Parathyroid adenoma (tissue), 2 donors: ENCODE results near the gene PREP.

Experiments
- H2AFZ ChIP-seq: fragments of 300-600 bp; sonication (generic); one replicate; pipeline ENCODE4 v1.7.0; 2017; ENCODE audit warnings: antibody characterized with exemption, mild to moderate bottlenecking
- H3K27ac ChIP-seq: fragments of 300-600 bp; sonication (generic); one replicate; pipeline ENCODE4 v1.7.0; 2017
- H3K27me3 ChIP-seq: fragments of 300-600 bp; sonication (generic); one replicate; pipeline ENCODE4 v1.7.0; 2017; ENCODE audit warnings: low read length; ENCODE audit not compliant: control insufficient read depth, insufficient read depth
- H3K36me3 ChIP-seq: fragments of 300-600 bp; sonication (generic); one replicate; pipeline ENCODE4 v1.7.0; 2017; ENCODE audit warnings: low read length; ENCODE audit not compliant: control insufficient read depth, insufficient read depth
- H3K4me1 ChIP-seq: fragments of 300-600 bp; sonication (generic); one replicate; pipeline ENCODE4 v1.7.0; 2017; ENCODE audit warnings: control low read depth
- H3K4me2 ChIP-seq: fragments of 300-600 bp; sonication (generic); one replicate; pipeline ENCODE4 v1.7.0; 2017; ENCODE audit warnings: low read length
- H3K4me3 ChIP-seq: fragments of 300-600 bp; sonication (generic); one replicate; pipeline ENCODE4 v1.7.0; 2017; ENCODE audit warnings: low read depth, low read length
- H3K79me2 ChIP-seq: fragments of 300-600 bp; sonication (generic); one replicate; pipeline ENCODE4 v1.7.0; 2017; ENCODE audit warnings: control low read depth
- H3K9ac ChIP-seq: fragments of 300-600 bp; sonication (generic); one replicate; pipeline ENCODE4 v1.7.0; 2017; ENCODE audit warnings: mild to moderate bottlenecking
- H3K9me3 ChIP-seq: fragments of 300-600 bp; sonication (generic); one replicate; pipeline ENCODE4 v1.7.0; 2017; ENCODE audit warnings: low read length; ENCODE audit not compliant: control insufficient read depth
- CTCF ChIP-seq: fragments of 300-600 bp; sonication (generic); IDR thresholded peaks from one replicate; pipeline ENCODE4 v1.7.0; 2017; ENCODE audit warnings: antibody characterized with exemption, mild to moderate bottlenecking
- donor health status: primary hyperparathyroidism.

PREP gene

DNA sequence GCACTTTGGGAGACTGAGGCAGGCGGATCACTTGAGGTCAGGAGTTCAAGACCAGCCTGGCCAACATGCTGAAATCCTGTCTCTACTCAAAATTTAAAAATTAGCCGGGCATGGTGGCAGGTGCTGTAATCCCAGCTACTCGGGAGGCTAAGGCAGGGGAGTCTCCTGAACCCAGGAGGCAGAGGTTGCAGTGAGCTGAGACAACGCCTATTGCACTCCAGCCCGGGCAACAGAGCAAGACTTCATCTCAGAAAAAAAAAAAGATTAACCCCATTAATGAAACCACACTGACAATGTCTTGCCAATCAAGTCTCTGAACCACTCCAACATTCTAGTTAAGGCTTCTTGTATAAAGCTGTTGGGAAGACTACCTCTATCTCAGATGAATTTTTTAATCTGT is 4.0 kb downstream of the PREP start:
- TF ChIP-seq CTCF, result no peak
- H3K4me1 ChIP-seq, result peaks cover 11% of the 10 kb centered on the region
- no peaks in the 10 kb centered on the region for H3K36me3 ChIP-seq
- peaks cover 5% of the 10 kb centered on the region for H3K79me2 ChIP-seq
- H3K9ac ChIP-seq, result no peak overlapping the region
- H3K9me3 ChIP-seq, result no peaks in the 10 kb centered on the region
- no peak overlapping the region for H3K4me3 ChIP-seq
- no peaks in the 10 kb centered on the region for H3K27me3 ChIP-seq
- H3K27ac ChIP-seq, result no peak overlapping the region
- no peak overlapping the region for H3K4me2 ChIP-seq
- H2AFZ ChIP-seq, result no peak overlapping the region

DNA sequence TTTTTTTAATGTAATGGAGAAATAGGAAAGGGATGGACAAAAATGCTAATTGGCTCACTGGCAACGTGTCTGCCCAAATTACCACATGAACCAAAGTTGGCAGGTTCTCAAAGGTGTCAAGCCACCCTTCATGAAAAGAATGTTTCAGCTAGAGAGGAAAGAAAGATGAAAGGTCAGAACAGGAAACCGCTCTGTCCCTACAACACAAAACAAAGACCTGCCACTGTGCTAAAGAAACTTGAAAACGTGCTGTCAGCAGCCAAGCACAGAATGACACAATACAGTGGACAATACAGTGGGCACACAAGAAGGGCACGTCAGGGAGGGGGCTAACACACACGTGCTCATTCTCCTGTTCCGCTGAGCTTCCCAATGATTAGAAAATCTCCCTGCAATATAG is 4.9 kb downstream of the PREP start:
- Histone ChIP-seq H3K9me3 (no peaks in the 10 kb centered on the region), H3K79me2 (peaks cover 5% of the 10 kb centered on the region), H2AFZ (no peak overlapping the region), H3K27ac (no peak overlapping the region), H3K27me3 (no peaks in the 10 kb centered on the region), H3K36me3 (no peaks in the 10 kb centered on the region), H3K4me2 (no peak overlapping the region), H3K4me3 (no peak overlapping the region), H3K9ac (no peak overlapping the region), H3K4me1 (peaks cover 7% of the 10 kb centered on the region)
- no peak for TF ChIP-seq CTCF

DNA sequence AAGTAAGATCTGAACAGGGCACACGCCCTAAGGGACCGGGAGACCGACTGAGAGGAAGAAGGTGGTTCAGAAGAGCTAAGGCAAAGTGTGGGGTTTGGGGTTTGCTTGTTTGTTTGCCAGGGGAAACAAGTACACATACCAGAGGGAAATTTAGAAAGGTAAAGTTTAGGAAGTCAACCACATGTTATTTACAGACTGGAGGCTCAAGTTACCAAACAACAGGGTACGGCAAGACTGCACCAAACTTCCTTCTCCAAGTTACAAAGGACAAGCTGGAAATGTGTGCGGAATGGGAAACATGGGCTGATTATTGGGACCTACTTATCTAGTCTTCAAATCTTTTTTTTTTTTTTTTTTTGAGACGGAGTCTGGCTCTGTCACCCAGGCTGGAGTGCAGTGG is 11.2 kb downstream of the PREP start:
- no peak for TF ChIP-seq CTCF

DNA sequence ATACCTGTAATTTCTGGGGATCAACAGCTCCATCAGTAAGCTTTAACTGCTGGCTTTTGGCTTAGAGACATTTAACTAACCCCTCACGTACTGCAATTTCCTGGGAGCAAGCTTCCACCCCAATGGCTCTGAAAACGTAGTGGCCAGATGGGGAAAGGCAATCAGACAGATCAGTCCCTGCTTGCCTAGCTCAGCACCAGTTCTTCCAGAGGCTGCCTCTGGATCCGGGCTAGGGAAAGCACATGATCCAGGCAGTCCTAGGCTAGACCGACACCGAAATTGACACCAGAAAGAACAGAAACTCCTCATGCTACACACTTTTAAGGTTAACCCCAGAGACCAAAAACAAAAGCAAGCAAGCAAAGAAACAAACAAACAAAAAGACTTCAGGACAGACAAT is 13.3 kb downstream of the PREP start:
- Histone ChIP-seq H3K27me3 (no peaks in the 10 kb centered on the region), H3K36me3 (no peaks in the 10 kb centered on the region), H3K4me1 (no peaks in the 10 kb centered on the region), H3K79me2 (peaks cover 4% of the 10 kb centered on the region), H3K4me3 (no peak overlapping the region), H3K27ac (no peak overlapping the region), H3K9ac (no peak overlapping the region), H2AFZ (no peak overlapping the region), H3K9me3 (no peaks in the 10 kb centered on the region), H3K4me2 (no peak overlapping the region)
- no peak for TF ChIP-seq CTCF

More for the DNA sequence above, 11.2 kb downstream of the PREP start:
- no peaks in the 10 kb centered on the region for H3K4me1 ChIP-seq
- H3K4me2 ChIP-seq, result no peak overlapping the region
- H3K27ac ChIP-seq, result no peak overlapping the region
- no peaks in the 10 kb centered on the region for H3K27me3 ChIP-seq
- no peaks in the 10 kb centered on the region for H3K36me3 ChIP-seq
- H3K9me3 ChIP-seq, result no peaks in the 10 kb centered on the region
- no peak overlapping the region for H3K4me3 ChIP-seq
- no peak overlapping the region for H2AFZ ChIP-seq
- no peak overlapping the region for H3K9ac ChIP-seq
- H3K79me2 ChIP-seq, result no peaks in the 10 kb centered on the region

GRCh38 chr6:105388392-105388791 is 14.5 kb downstream of the PREP start:
- H3K9ac ChIP-seq, result no peak overlapping the region
- H3K4me1 ChIP-seq, result peaks cover 3% of the 10 kb centered on the region
- no peak overlapping the region for H3K27ac ChIP-seq
- no peak for TF ChIP-seq CTCF
- no peaks in the 10 kb centered on the region for H3K9me3 ChIP-seq
- no peak overlapping the region for H2AFZ ChIP-seq
- H3K79me2 ChIP-seq, result peaks cover 11% of the 10 kb centered on the region
- no peaks in the 10 kb centered on the region for H3K36me3 ChIP-seq
- no peak overlapping the region for H3K4me3 ChIP-seq
- no peak overlapping the region for H3K4me2 ChIP-seq
- H3K27me3 ChIP-seq, result no peaks in the 10 kb centered on the region
